ENCODE results near the gene ABCA2.

DNA sequence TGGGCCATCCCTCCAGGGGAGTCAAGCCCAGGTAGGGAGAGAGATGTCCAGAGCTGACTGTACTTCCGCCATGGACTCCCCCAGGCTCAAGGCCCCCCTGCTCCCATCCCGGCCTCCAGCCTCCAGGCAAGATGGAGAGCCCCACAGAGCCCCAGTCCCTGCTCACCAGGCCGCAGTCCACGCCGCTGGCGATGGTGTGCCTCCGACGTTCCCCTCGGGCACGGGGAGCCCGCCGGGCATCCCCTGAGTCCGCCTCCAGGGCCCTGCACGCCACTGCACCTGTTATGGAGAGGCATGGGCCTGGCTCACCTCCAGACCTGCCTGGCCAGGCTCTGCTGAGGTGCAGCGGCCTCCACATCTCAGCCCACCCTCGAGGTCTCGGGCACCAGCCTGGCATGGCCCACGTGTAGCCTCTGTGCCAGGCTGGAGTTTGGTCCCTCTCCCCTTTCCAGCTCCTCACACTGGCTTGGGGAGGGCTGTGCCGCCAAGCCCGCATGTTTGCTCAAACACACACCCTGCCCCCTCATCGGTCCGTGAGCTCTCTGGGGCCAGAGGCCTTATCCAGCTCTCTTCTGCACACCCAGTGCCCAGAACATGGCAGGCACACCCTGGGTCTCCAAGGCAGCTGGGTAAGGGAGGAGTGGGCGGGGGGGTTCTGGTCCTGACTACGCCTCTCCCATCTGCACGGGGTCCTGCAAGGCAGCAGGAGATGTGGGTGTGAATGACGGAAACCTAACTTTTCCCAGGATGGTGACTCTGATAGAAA, 38.2 kb upstream of the ABCA2 start:
- TF ChIP-seq, protein P1, sequence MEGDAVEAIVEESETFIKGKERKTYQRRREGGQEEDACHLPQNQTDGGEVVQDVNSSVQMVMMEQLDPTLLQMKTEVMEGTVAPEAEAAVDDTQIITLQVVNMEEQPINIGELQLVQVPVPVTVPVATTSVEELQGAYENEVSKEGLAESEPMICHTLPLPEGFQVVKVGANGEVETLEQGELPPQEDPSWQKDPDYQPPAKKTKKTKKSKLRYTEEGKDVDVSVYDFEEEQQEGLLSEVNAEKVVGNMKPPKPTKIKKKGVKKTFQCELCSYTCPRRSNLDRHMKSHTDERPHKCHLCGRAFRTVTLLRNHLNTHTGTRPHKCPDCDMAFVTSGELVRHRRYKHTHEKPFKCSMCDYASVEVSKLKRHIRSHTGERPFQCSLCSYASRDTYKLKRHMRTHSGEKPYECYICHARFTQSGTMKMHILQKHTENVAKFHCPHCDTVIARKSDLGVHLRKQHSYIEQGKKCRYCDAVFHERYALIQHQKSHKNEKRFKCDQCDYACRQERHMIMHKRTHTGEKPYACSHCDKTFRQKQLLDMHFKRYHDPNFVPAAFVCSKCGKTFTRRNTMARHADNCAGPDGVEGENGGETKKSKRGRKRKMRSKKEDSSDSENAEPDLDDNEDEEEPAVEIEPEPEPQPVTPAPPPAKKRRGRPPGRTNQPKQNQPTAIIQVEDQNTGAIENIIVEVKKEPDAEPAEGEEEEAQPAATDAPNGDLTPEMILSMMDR (IDR thresholded peaks at IDR 0.05) = no peak
- no peak for TF ChIP-seq POLR2A (IDR thresholded peaks at IDR 0.05)

Measured in esophagus squamous epithelium (tissue), 4 donors.